ENCODE data around the gene STX1A.
A peak's percentile ranks its signal among the peaks of the same experiment; 100 is the strongest.
"Not testable (repeated sequence)": the region's sequence is repeated elsewhere in the genome, so short reads cannot be mapped to it uniquely, and the experiment has no call there.

STX1A gene

GRCh38 chr7:73671857-73672445 lies 47.5 kb downstream of the STX1A start:
- ATAC-seq (ENCODE audit: low read depth) (no peak), DNase-seq (ENCODE audit: low spot score in 2 of 2) (no peak)
- Mint-ChIP-seq H3K9me3 (no peaks in the 10 kb centered on the region), H3K27me3 (peaks cover 14% of the 10 kb centered on the region), H3K36me3 (no peaks in the 10 kb centered on the region), H3K4me3 (no peak overlapping the region), H3K27ac (no peak overlapping the region), H3K4me1 (peaks cover 10% of the 10 kb centered on the region)

- no peak for DNase-seq (ENCODE audit: low spot score in 2 of 2)
- Mint-ChIP-seq H3K27ac (no peak overlapping the region), H3K9me3 (no peaks in the 10 kb centered on the region), H3K4me3 (no peak overlapping the region), H3K36me3 (no peaks in the 10 kb centered on the region), H3K4me1 (peaks cover 10% of the 10 kb centered on the region), H3K27me3 (peaks cover 14% of the 10 kb centered on the region)
- no peak for ATAC-seq (ENCODE audit: low read depth)
Observed at GRCh38 chr7:73671322-73671661, 48.2 kb downstream of the STX1A start.

GRCh38 chr7:73669858-73670385 lies 49.5 kb downstream of the STX1A start:
- ATAC-seq (ENCODE audit: low read depth) (no peak), DNase-seq (ENCODE audit: low spot score in 2 of 2) (no peak)
- H3K4me1 Mint-ChIP-seq, result peaks cover 10% of the 10 kb centered on the region
- H3K36me3 Mint-ChIP-seq, result no peaks in the 10 kb centered on the region
- H3K27ac Mint-ChIP-seq, result no peak overlapping the region
- H3K27me3 Mint-ChIP-seq, result peaks cover 14% of the 10 kb centered on the region
- H3K9me3 Mint-ChIP-seq, result no peaks in the 10 kb centered on the region
- no peak overlapping the region for H3K4me3 Mint-ChIP-seq

- Mint-ChIP-seq H3K27me3 (peaks cover 14% of the 10 kb centered on the region), H3K4me1 (peaks cover 10% of the 10 kb centered on the region), H3K4me3 (no peak overlapping the region), H3K9me3 (no peaks in the 10 kb centered on the region), H3K36me3 (no peaks in the 10 kb centered on the region), H3K27ac (no peak overlapping the region)
- DNase-seq (ENCODE audit: low spot score in 2 of 2) (no peak), ATAC-seq (ENCODE audit: low read depth) (no peak)
Observed at GRCh38 chr7:73669288-73669701, 50.2 kb downstream of the STX1A start.

- no peak for ATAC-seq (ENCODE audit: low read depth)
- no peaks in the 10 kb centered on the region for H3K36me3 Mint-ChIP-seq
- H3K9me3 Mint-ChIP-seq, result no peaks in the 10 kb centered on the region
- peaks cover 16% of the 10 kb centered on the region for H3K27me3 Mint-ChIP-seq
- H3K4me1 Mint-ChIP-seq, result peaks cover 10% of the 10 kb centered on the region
- H3K27ac Mint-ChIP-seq, result no peak overlapping the region
- H3K4me3 Mint-ChIP-seq, result peak overlapping the region; percentile 61
- DNase-seq (ENCODE audit: low spot score in 2 of 2), result no peak
Observed at GRCh38 chr7:73668886-73669230, 50.6 kb downstream of the STX1A start.

GRCh38 chr7:73668103-73668885 lies 51.2 kb downstream of the STX1A start:
- no peak overlapping the region for H3K27ac Mint-ChIP-seq
- peaks cover under 1% of the 10 kb centered on the region for H3K9me3 Mint-ChIP-seq
- peak overlapping the region; percentile 61 for H3K4me3 Mint-ChIP-seq
- DNase-seq (ENCODE audit: low spot score in 2 of 2), result no peak
- peaks cover under 1% of the 10 kb centered on the region for H3K36me3 Mint-ChIP-seq
- no peak for ATAC-seq (ENCODE audit: low read depth)
- peaks cover 10% of the 10 kb centered on the region for H3K4me1 Mint-ChIP-seq
- H3K27me3 Mint-ChIP-seq, result peaks cover 19% of the 10 kb centered on the region

- H3K4me1 Mint-ChIP-seq, result peaks cover 10% of the 10 kb centered on the region
- H3K27me3 Mint-ChIP-seq, result peaks cover 24% of the 10 kb centered on the region
- peak within 1 kb of the TSS; percentile 81 for H3K4me3 Mint-ChIP-seq
- peak; percentile 96 to 97 for DNase-seq (ENCODE audit: low spot score in 2 of 2)
- peak within 1 kb of the TSS; percentile 47 for H3K27ac Mint-ChIP-seq
- H3K9me3 Mint-ChIP-seq, result peaks cover 6% of the 10 kb centered on the region
- peak; percentile 91 for ATAC-seq (ENCODE audit: low read depth)
- peaks cover 5% of the 10 kb centered on the region for H3K36me3 Mint-ChIP-seq
Observed at GRCh38 chr7:73667344-73668102, 51.9 kb downstream of the STX1A start, which contains the start of gene VPS37D. Gene VPS37D, plus strand, starts transcription at chr7:73667831. Its CDS starts 128 bp downstream, at chr7:73667959.

- Mint-ChIP-seq H3K27me3 (peaks cover 20% of the 10 kb centered on the region), H3K27ac (no peak overlapping the region)
Observed at GRCh38 chr7:73663033-73663432, 56.4 kb downstream of the STX1A start.

GRCh38 chr7:73660594-73660993 lies 58.9 kb downstream of the STX1A start:
- not testable (repeated sequence) for H3K9me3 Mint-ChIP-seq; H3K36me3 Mint-ChIP-seq; ATAC-seq (ENCODE audit: low read depth); H3K4me1 Mint-ChIP-seq; DNase-seq (ENCODE audit: low spot score in 2 of 2); H3K27ac Mint-ChIP-seq; H3K4me3 Mint-ChIP-seq
- H3K27me3 Mint-ChIP-seq, result peaks cover 22% of the 10 kb centered on the region

More at GRCh38 chr7:73663033-73663432, 56.4 kb downstream of the STX1A start:
- peaks cover 6% of the 10 kb centered on the region for H3K9me3 Mint-ChIP-seq
- H3K36me3 Mint-ChIP-seq, result peaks cover 5% of the 10 kb centered on the region
- no peak overlapping the region for H3K4me3 Mint-ChIP-seq
- H3K4me1 Mint-ChIP-seq, result no peaks in the 10 kb centered on the region
- no peak for DNase-seq (ENCODE audit: low spot score in 2 of 2)
- no peak for ATAC-seq (ENCODE audit: low read depth)

- Mint-ChIP-seq H3K27ac (no peak overlapping the region), H3K36me3 (peaks cover 5% of the 10 kb centered on the region), H3K9me3 (peaks cover 6% of the 10 kb centered on the region), H3K4me3 (no peak overlapping the region), H3K27me3 (peaks cover 27% of the 10 kb centered on the region), H3K4me1 (no peaks in the 10 kb centered on the region)
- no peak for DNase-seq (ENCODE audit: low spot score in 2 of 2)
- no peak for ATAC-seq (ENCODE audit: low read depth)
Observed at GRCh38 chr7:73659983-73660382, 59.5 kb downstream of the STX1A start.

- H3K4me1 Mint-ChIP-seq; H3K9me3 Mint-ChIP-seq; H3K27ac Mint-ChIP-seq; DNase-seq (ENCODE audit: low spot score in 2 of 2); H3K4me3 Mint-ChIP-seq; ATAC-seq (ENCODE audit: low read depth); H3K36me3 Mint-ChIP-seq: not testable (repeated sequence)
- H3K27me3 Mint-ChIP-seq, result peaks cover 25% of the 10 kb centered on the region
Observed at GRCh38 chr7:73655309-73655708, 64.2 kb downstream of the STX1A start.

GRCh38 chr7:73652541-73652949 lies 66.9 kb downstream of the STX1A start:
- DNase-seq (ENCODE audit: low spot score in 2 of 2) (no peak), ATAC-seq (ENCODE audit: low read depth) (no peak)
- Mint-ChIP-seq H3K9me3 (no peaks in the 10 kb centered on the region), H3K4me3 (no peak overlapping the region), H3K36me3 (peaks cover 3% of the 10 kb centered on the region), H3K27ac (no peak overlapping the region), H3K4me1 (peaks cover 15% of the 10 kb centered on the region), H3K27me3 (peaks cover 35% of the 10 kb centered on the region)

- no peak overlapping the region for H3K4me3 Mint-ChIP-seq
- ATAC-seq (ENCODE audit: low read depth) (no peak), DNase-seq (ENCODE audit: low spot score in 2 of 2) (no peak)
- peaks cover 44% of the 10 kb centered on the region for H3K27me3 Mint-ChIP-seq
- H3K27ac Mint-ChIP-seq, result no peak overlapping the region
- no peaks in the 10 kb centered on the region for H3K9me3 Mint-ChIP-seq
- H3K4me1 Mint-ChIP-seq, result peaks cover 15% of the 10 kb centered on the region
- H3K36me3 Mint-ChIP-seq, result peaks cover 3% of the 10 kb centered on the region
Observed at GRCh38 chr7:73650524-73650923, 68.9 kb downstream of the STX1A start.

GRCh38 chr7:73649576-73649975 lies 69.9 kb downstream of the STX1A start:
- H3K27me3 Mint-ChIP-seq, result peaks cover 38% of the 10 kb centered on the region
- no peaks in the 10 kb centered on the region for H3K9me3 Mint-ChIP-seq
- DNase-seq (ENCODE audit: low spot score in 2 of 2) (no peak), ATAC-seq (ENCODE audit: low read depth) (no peak)
- no peak overlapping the region for H3K27ac Mint-ChIP-seq
- peak overlapping the region; percentile 15 for H3K4me3 Mint-ChIP-seq
- peaks cover 3% of the 10 kb centered on the region for H3K36me3 Mint-ChIP-seq
- peaks cover 15% of the 10 kb centered on the region for H3K4me1 Mint-ChIP-seq
